Measurements from ENCODE around the gene MTUS2. TPM values are rescaled to one million over a fixed set of nuclear protein-coding genes. Genes with fewer than 3 reads are reported as not detected.
A peak's percentile ranks its signal among the peaks of the same experiment; 100 is the strongest.

The MTUS2 gene
- total RNA-seq, 1 donor, result 0.36 TPM

GRCh38 chr13:28819046-28819730 lies 951 bp upstream of the MTUS2 start:
- peak overlapping the region; percentile 28 for H3K4me3 ChIP-seq (ENCODE audit: insufficient read depth, low read length)
- TF ChIP-seq, protein P1, sequence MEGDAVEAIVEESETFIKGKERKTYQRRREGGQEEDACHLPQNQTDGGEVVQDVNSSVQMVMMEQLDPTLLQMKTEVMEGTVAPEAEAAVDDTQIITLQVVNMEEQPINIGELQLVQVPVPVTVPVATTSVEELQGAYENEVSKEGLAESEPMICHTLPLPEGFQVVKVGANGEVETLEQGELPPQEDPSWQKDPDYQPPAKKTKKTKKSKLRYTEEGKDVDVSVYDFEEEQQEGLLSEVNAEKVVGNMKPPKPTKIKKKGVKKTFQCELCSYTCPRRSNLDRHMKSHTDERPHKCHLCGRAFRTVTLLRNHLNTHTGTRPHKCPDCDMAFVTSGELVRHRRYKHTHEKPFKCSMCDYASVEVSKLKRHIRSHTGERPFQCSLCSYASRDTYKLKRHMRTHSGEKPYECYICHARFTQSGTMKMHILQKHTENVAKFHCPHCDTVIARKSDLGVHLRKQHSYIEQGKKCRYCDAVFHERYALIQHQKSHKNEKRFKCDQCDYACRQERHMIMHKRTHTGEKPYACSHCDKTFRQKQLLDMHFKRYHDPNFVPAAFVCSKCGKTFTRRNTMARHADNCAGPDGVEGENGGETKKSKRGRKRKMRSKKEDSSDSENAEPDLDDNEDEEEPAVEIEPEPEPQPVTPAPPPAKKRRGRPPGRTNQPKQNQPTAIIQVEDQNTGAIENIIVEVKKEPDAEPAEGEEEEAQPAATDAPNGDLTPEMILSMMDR (IDR thresholded peaks at IDR 0.05; ENCODE audit: extremely low read depth, low read depth, low read length), result no peak
- H3K79me2 ChIP-seq (ENCODE audit: insufficient read depth, low read length), result no peaks in the 10 kb centered on the region
- peaks cover 38% of the 10 kb centered on the region for H3K27me3 ChIP-seq (ENCODE audit: insufficient read depth, low read length)
- H3K4me1 ChIP-seq (ENCODE audit: insufficient read depth, low read length), result peaks cover 6% of the 10 kb centered on the region
- no peaks in the 10 kb centered on the region for H4K20me1 ChIP-seq (ENCODE audit: insufficient read depth, low read length)
- no peaks in the 10 kb centered on the region for H3K9me3 ChIP-seq (ENCODE audit: low read depth, low read length)
- peak overlapping the region; percentile 61 for H3K4me2 ChIP-seq (ENCODE audit: insufficient read depth, low read length)
- peak overlapping the region; percentile 72 for H2AFZ ChIP-seq (ENCODE audit: low read length)
- no peak overlapping the region for H3K27ac ChIP-seq (ENCODE audit: low read depth, low read length)
- no peak for DNase-seq (ENCODE audit: insufficient read length, low spot score, missing footprints)
- H3K36me3 ChIP-seq (ENCODE audit: insufficient read depth, low read length), result no peaks in the 10 kb centered on the region

- peak; percentile 96 for DNase-seq (ENCODE audit: insufficient read length, low spot score, missing footprints)
- H4K20me1 ChIP-seq (ENCODE audit: insufficient read depth, low read length), result no peaks in the 10 kb centered on the region
- TF ChIP-seq, protein P1 (IDR thresholded peaks at IDR 0.05; ENCODE audit: extremely low read depth, low read depth, low read length), result no peak
- no peaks in the 10 kb centered on the region for H3K36me3 ChIP-seq (ENCODE audit: insufficient read depth, low read length)
- H3K4me1 ChIP-seq (ENCODE audit: insufficient read depth, low read length), result peaks cover 6% of the 10 kb centered on the region
- no peak overlapping the region for H3K4me3 ChIP-seq (ENCODE audit: insufficient read depth, low read length)
- H3K4me2 ChIP-seq (ENCODE audit: insufficient read depth, low read length), result peak overlapping the region; percentile 61
- H3K9me3 ChIP-seq (ENCODE audit: low read depth, low read length), result no peaks in the 10 kb centered on the region
- no peak overlapping the region for H3K27ac ChIP-seq (ENCODE audit: low read depth, low read length)
- no peaks in the 10 kb centered on the region for H3K79me2 ChIP-seq (ENCODE audit: insufficient read depth, low read length)
- H2AFZ ChIP-seq (ENCODE audit: low read length), result no peak overlapping the region
- H3K27me3 ChIP-seq (ENCODE audit: insufficient read depth, low read length), result peaks cover 35% of the 10 kb centered on the region
Measured at GRCh38 chr13:28819735-28820098, 422 bp upstream of the MTUS2 start.

DNA sequence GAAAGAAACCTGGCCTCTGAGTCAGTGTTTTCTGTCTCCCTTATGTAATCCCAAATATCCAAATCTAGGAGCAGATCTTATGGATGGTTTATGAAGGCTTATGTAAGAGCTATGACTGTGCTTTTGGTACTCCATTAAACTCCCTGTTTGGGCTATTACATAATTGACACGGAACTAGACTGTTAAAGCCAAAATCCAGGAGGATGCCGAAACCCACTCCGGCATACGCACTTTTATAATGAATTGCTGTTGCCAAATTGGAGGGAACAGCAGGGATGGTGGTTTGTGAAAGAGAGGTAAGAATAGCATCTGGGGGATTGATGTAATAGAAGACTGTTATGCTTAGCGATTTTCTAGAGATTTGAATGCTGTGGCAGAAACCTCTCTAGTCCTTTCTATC lies 2.0 kb downstream of the MTUS2 start:
- Histone ChIP-seq H3K36me3 (ENCODE audit: insufficient read depth, low read length) (no peaks in the 10 kb centered on the region), H2AFZ (ENCODE audit: low read length) (no peak overlapping the region), H3K4me1 (ENCODE audit: insufficient read depth, low read length) (peaks cover 6% of the 10 kb centered on the region), H3K4me3 (ENCODE audit: insufficient read depth, low read length) (no peak overlapping the region), H3K9me3 (ENCODE audit: low read depth, low read length) (no peaks in the 10 kb centered on the region), H3K4me2 (ENCODE audit: insufficient read depth, low read length) (no peak overlapping the region), H4K20me1 (ENCODE audit: insufficient read depth, low read length) (no peaks in the 10 kb centered on the region), H3K27ac (ENCODE audit: low read depth, low read length) (no peak overlapping the region), H3K27me3 (ENCODE audit: insufficient read depth, low read length) (peaks cover 35% of the 10 kb centered on the region), H3K79me2 (ENCODE audit: insufficient read depth, low read length) (no peaks in the 10 kb centered on the region)
- peak; percentile 34 for DNase-seq (ENCODE audit: insufficient read length, low spot score, missing footprints)
- TF ChIP-seq, protein P1 (IDR thresholded peaks at IDR 0.05; ENCODE audit: extremely low read depth, low read depth, low read length), result no peak

DNA sequence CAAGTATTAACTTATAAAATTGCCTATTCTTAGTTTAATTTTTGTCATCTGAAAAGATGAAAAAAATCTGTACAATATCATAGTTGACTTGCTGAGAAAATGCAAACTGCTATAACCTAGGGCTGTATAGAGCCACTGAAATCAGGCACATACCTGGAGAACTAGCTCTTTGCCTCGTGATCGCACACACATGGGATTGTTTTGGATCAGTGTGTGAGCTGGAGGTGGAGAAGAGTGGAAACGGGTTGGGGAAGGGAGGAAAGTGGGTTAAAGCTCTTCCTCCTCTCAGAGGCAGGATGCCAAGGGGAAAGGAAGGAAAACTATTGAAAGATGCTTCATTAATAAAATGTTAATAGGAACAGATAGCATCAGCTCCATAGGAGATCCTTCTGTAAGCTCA lies 2.7 kb downstream of the MTUS2 start:
- Histone ChIP-seq H4K20me1 (ENCODE audit: insufficient read depth, low read length) (no peaks in the 10 kb centered on the region), H3K36me3 (ENCODE audit: insufficient read depth, low read length) (no peaks in the 10 kb centered on the region), H3K4me1 (ENCODE audit: insufficient read depth, low read length) (peaks cover 6% of the 10 kb centered on the region), H2AFZ (ENCODE audit: low read length) (no peak overlapping the region), H3K27ac (ENCODE audit: low read depth, low read length) (no peak overlapping the region), H3K4me2 (ENCODE audit: insufficient read depth, low read length) (no peak overlapping the region), H3K79me2 (ENCODE audit: insufficient read depth, low read length) (no peaks in the 10 kb centered on the region), H3K9me3 (ENCODE audit: low read depth, low read length) (no peaks in the 10 kb centered on the region), H3K4me3 (ENCODE audit: insufficient read depth, low read length) (no peak overlapping the region), H3K27me3 (ENCODE audit: insufficient read depth, low read length) (peaks cover 33% of the 10 kb centered on the region)
- TF ChIP-seq, protein P1 (IDR thresholded peaks at IDR 0.05; ENCODE audit: extremely low read depth, low read depth, low read length), result no peak
- no peak for DNase-seq (ENCODE audit: insufficient read length, low spot score, missing footprints)

All from osteoblast (primary cell).